GM23248 (cell line): ENCODE measurements around the gene MVD.

Experiments used
- EZH2 ChIP-seq: fragments of 200-600 bp; sonication (generic); IDR thresholded peaks from 2 replicates; pipeline ENCODE4 v1.6.1; 2018; ENCODE audit warnings: antibody characterized with exemption, mild to moderate bottlenecking; ENCODE audit not compliant: insufficient read depth, poor library complexity, severe bottlenecking
- EZH2phosphoT487 ChIP-seq: fragments of 200-600 bp; sonication (generic); IDR thresholded peaks from 2 replicates; pipeline ENCODE4 v1.6.1; 2018; ENCODE audit warnings: antibody characterized with exemption, moderate library complexity, mild to moderate bottlenecking, low read depth; ENCODE audit not compliant: insufficient read depth

DNA sequence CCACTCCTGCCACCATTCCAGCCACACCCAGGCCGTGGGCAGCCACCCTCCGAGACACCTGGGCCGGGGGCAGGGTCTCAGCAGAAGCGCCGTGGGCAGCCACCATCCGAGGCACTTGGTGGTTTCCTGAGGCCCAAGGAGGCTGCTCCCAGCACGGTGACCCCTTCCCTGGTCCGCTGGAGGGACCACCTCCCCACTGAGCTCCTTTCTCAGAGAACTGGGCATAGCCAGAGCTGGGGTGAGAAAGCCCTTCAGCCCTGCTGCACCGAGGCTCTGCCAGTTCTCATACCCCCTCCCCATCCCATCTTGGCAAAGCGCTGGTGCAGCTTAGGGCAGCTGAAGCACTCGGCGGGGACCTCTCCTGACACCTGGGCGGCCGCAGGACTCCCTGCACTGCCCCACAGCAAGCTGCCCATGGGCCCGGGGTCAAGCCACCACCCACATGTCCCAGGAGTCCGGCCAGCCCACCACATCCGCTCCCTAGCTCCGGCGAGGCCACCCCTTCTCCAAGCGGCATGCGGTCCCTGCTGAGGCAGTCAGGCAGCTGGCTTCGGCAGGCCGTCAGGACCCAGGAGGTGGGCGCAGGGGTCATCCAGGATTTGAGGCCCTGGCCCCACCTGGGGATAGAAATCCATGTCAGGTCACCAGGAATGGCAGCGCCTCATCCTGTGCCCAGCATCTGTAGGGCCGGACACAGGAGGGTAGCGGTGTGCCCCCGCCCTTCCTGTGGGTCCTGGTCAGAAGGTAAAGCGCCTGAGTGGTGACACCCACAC is 10.7 kb downstream of the MVD start:
- TF ChIP-seq EZH2 (no peak), EZH2phosphoT487 (no peak)
